ENCODE results near the gene LDHAL6B.

LDHAL6B gene

DNA sequence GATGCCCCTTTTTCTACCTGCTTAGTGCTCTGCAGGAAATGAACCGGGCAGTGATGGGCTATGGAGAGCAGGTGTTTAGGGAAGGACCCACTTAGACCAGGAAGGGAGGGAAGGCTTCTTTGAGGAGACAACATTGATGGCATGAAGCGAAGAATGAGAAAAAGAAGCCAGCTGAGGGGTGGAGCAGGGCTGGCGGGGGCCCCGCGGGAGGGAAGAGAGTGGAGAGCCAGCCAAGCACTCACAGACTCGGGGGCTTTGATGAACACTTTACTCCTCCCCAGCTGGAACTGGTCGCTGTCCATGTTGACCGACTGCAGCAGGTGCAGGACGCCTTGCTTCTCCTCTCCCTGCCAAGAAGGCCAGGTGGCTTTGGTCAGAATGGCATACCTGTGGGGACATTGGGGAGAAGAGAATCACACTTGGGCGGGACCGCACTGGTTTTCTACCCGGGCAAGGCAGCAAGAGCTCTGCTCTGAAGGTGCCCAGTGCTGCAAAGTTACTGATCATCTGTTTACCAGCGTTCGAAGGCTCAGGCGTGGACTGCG, 28.4 kb upstream of the LDHAL6B start:
- DNase-seq = no peak

- no peak for DNase-seq
Measured at GRCh38 chr15:59179717-59180116, 26.9 kb upstream of the LDHAL6B start.

GRCh38 chr15:59180945-59181600, 25.6 kb upstream of the LDHAL6B start:
- DNase-seq = no peak

DNA sequence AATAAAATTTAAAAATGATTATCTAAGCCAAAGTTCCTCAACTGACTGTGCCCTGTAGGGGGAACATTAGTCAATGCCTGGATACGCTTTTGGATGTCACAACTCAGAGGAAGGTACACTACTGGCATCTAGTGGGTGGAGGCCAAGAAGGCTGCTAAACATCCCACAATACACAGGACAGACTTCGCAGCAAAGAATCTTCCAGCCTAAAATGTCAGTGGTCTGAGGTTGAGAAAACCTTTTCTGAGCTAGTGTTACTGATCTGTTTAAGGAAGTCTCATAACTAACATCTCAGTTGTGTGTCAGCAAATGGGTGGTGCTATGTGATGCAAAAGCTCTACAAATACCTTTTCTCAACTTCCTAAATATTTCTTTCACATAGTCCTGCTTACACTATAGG, 20.9 kb upstream of the LDHAL6B start:
- DNase-seq = no peak

- DNase-seq = no peak
Measured at GRCh38 chr15:59186501-59186900, 20.1 kb upstream of the LDHAL6B start.

- no peak for DNase-seq
Measured at GRCh38 chr15:59189241-59189640, 17.4 kb upstream of the LDHAL6B start.

DNA sequence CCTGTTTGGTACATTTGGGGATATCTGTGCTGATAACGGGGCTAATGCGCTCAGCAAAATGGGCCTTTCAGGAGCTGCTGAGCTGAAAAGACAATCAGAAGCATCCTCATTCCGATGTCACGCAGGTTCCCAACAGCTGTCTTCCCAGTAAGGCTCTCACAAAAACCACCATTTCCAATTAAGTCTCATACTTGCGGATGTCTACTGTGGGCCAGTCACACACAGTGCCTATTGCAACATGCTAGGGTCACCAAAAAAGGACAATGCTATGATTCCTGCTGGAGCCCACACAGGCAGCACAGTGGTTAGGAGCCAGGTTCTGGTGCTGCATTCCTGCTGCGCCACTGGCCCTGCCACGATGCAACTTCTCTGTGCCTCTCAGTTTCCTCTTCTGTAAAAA, 16.4 kb upstream of the LDHAL6B start:
- no peak for DNase-seq

- no peak for DNase-seq
Measured at GRCh38 chr15:59191855-59192237, 14.8 kb upstream of the LDHAL6B start.

DNA sequence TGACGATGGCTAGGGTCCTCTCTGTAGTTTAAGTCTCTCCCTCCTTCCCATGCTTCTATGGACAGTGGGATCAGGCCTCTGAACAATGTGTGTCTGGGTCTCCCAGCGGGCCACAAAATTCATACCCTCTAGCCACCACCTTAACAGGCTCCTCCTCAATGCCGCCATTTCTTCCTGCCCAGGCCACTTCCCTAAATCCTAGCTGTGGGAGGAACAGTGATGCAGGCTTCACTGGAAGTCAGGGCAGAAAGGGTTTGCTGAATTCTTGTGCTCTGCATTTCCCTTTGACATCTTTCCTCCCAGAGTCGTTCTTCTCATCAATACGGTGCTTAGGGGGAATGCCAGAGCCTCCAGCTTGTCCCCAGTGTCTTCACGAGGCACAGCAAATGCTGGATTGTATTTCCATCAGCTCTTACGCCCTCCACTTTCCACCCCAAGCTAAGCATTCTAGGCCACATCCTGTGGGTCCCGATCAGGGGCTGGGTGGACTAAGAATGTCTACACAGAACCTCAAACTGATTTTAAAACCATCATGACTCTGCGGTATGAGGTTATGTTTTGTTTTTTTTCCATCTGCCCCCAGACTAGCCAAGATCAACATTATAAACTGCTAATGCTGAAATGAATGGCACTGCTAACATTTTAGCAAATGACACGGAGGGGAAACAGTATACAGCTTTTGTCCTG, 11.9 kb upstream of the LDHAL6B start:
- DNase-seq = no peak

GRCh38 chr15:59196416-59196815, 10.2 kb upstream of the LDHAL6B start:
- DNase-seq = no peak

DNA sequence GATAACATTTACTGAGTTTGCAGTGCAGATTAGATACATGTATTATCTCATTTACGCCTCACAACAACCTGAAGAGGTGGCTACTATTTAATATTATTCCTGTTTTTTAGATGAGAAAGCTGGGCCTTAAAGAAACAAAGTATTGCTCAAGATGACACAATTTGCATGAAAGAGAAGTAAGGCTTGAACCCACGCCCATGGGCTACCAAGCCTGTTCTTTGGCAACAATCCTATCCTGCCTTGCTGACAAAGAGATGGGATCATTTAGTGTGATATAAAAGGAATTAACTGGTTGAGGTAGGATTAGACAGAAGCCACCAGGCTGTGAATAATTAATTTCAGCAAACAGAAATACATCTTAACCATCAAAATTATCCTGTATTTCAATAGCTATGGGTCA, 9.2 kb upstream of the LDHAL6B start:
- DNase-seq = no peak

GRCh38 chr15:59199626-59200465, 6.8 kb upstream of the LDHAL6B start:
- DNase-seq = no peak

GRCh38 chr15:59200560-59200959, 6.1 kb upstream of the LDHAL6B start:
- DNase-seq = no peak

- no peak for DNase-seq
Measured at GRCh38 chr15:59203008-59203407, 3.6 kb upstream of the LDHAL6B start.

GRCh38 chr15:59203657-59204056, 3.0 kb upstream of the LDHAL6B start:
- DNase-seq = no peak

GRCh38 chr15:59205839-59206622, 612 bp upstream of the LDHAL6B start:
- DNase-seq = no peak

GRCh38 chr15:59208613-59209249, 2.1 kb downstream of the LDHAL6B start:
- DNase-seq = no peak

GRCh38 chr15:59210186-59210585, 3.5 kb downstream of the LDHAL6B start:
- no peak for DNase-seq

DNA sequence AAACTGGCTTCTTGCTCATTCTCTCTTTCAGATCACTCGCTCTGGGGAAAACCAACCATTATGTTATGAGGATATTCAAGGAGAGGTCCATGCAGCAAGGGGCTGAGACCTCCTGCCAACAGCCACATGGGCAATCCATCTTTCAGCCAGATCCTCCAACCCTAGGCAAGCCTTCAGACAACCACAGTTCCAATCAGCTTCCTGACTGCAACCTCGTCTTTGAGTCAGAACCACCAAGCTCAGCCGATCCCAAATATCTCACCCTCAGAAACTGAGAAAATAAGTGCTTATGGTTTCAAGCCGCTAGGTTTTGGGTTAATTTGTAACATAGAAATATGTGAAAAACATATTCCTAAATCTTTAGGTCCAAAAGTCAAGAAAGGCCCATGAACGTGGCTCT, 10.3 kb downstream of the LDHAL6B start:
- no peak for DNase-seq

- DNase-seq = no peak
Measured at GRCh38 chr15:59217876-59218498, 11.3 kb downstream of the LDHAL6B start.

DNA sequence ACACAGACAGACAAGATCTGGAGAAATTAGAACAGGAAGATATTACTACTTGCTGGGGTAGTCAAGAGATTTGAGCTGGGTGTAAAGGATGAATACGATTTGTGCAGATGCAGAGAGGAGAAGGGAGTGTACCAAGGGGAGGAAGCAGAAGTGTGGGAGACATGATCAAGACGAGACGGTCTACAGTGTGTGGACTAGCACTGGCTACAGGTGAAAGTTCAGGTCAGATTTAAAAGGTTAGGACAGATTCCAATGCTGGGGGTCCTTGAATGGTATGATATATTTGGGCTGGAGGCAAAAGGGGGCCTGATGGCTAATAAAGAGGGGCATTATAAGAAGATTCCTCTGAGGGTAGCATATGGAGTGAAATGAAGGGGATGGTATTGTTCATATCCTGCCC, 12.1 kb downstream of the LDHAL6B start:
- no peak for DNase-seq
